ENCODE data around the gene SORCS2.
"Not testable (repeated sequence)": the region's sequence is repeated elsewhere in the genome, so short reads cannot be mapped to it uniquely, and the experiment has no call there.

The SORCS2 gene

GRCh38 chr4:7575426-7575825 is 383.1 kb downstream of the SORCS2 start:
- DNase-seq = no peak

GRCh38 chr4:7577361-7578039 is 385.2 kb downstream of the SORCS2 start:
- DNase-seq = not testable (repeated sequence)

DNA sequence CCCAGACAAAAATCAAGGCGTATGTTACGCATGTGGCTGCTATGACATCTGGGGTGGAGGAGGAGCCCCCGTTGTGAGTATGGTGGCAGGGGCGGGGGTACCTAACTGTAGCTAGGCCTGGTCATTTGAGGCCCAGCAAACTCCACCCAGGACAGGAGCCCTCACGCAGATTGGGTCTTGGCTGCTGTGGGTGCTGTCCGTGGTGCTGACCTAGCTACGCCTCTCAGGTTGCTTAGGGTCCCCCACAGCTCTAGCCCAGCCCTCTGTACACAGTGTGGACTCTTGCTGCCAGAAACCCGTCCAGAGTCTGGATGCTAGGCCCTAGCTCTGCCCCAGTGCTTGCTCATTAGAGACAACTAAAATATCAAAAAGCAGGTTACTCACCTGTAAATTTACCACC is 389.1 kb downstream of the SORCS2 start:
- peak; percentile 34 for DNase-seq

DNA sequence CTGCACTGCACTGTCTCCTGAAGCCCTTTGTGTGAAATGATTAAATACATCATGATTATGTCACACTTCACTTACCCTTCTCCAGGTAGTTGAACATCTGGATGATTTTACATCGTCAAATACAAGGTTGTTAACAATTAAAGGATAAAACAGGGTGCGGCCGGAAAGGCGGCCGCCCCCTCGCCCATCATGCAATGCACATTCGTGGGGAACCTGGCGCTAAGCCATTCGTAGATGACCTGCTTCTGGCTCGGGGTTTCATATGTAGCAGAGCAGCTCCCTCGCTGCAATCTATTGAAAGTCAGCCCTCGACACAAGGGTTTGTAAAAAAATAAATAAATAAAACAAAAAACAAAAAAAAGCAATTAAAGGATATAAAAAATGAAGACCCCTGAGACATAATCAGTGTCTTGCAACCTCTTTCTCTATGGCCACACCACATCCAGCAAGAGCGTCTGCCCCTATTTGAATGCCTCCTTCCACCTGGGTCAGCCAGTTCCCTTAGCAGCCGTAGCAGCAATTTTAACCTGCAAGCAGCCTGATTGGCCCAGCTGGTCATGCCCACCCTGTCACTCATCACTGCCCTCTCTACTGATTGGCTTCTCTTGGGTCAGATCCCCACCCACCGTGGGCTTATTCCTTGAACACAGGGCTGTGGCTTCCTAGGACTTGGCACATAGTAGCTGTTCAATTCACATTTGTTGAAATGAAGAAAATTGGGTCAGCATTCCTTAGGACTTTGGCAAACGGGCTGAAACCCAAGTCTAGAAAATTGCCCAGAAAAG is 390.2 kb downstream of the SORCS2 start:
- DNase-seq = no peak

DNA sequence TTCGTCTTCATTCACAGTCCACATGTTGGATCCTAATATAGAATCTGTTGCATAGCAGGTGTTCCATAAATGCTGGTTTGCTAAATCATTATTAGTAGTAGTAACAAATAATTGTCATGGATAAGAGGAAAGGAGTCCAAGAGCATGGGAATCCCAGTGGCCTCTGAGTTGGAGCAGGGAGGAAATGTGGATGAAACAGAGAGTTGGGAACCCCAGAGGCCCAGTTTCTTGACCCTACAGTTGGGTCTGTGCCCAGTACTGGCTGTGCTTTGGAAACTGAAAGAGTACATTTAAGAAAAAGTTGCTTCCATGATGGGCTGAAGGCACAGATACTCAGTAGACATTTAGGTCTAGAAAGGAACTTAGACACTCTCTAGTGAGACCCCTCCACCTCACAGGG is 391.8 kb downstream of the SORCS2 start:
- no peak for DNase-seq

- DNase-seq = no peak
These were observed 392.3 kb downstream of the SORCS2 start for GRCh38 chr4:7584606-7585159.

DNA sequence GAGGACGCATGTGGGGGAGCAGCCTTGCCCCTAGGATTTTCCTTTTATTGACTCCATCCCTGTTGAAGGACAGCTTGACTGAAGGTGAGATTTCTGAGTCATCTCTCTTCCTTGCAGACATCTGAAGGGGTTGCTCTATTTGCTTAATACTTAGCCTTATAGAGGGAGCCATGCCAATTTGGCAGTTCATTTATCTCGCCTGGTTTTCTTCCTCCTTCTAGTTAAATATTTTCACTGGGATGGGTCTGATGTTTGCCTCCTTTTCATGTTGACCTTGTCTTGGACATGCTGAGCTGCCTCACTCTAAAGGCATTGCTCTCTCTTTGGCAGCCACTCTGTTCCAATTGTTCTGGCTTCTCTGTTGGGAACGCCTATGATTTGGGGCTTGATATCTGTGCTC is 393.4 kb downstream of the SORCS2 start:
- no peak for DNase-seq

DNA sequence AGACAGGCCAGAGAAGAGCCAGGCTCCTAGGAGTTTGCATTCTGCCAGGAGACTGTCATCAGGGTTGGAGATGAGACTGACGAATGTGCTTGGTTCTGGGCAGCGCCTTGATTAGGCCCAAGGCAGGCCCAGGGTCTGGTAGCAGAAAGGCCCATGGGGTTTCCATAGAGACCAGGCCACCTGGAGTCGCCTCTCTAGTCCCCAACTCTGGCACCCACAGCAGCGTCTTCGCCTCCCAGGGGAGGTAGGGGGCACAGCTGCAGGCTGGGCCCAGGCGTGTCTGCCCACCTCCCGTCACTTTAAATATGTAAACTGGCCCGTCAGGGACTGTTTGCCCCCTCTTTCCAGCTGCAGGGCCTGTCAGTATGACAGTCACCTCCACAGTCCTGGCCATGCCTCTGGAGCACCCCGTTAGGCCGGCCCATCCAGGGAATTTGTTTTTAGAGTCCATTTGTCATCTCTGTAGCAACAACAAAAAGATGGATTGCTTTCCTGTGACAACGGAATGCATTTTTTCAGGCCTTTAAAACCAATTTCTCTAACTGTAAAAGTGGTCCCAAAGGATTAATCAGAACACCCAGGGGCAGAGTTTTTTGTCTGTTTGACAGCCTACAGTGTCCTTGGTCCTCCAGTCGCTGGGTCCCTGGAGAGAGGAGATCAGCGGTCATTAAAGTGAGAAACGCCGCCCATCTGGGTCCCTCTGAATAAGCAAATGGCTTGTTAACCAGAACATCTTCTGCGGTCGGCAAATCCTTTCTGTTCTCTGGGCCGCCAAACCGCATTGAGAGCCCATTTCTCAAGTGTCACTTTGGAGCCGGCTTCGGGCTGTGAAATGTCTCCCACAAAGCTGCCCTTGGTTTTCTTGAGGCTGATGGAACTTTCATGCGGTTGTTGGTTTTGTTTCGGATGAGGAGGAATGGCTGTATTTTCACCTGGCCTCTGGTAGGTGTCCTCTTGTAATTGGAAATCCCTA is 395.4 kb downstream of the SORCS2 start:
- no peak for DNase-seq

- DNase-seq = no peak
These were observed 397.9 kb downstream of the SORCS2 start for GRCh38 chr4:7590189-7590588.

DNA sequence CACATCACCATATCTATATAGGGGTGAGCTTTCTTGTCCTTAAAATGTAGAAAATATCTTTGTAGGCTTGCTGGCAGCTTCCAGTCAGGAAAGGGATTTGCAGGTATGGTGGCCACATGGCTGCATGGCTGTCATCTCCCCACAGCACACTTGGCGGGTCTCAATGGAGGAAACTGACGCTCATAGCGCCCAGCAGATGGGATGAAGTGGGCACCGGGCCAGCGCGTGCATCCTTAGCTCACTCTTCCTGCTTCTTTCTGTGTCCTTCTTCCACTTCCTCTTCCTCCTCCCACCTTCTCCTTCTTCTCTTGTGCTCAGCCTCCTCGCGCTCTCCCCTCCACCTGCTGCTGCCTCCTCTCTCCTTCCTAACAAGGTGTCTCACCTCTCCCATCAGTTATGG is 398.6 kb downstream of the SORCS2 start:
- no peak for DNase-seq

GRCh38 chr4:7591409-7592053 is 399.2 kb downstream of the SORCS2 start:
- DNase-seq = no peak

GRCh38 chr4:7593646-7594412 is 401.5 kb downstream of the SORCS2 start:
- no peak for DNase-seq

GRCh38 chr4:7595934-7596461 is 403.7 kb downstream of the SORCS2 start:
- no peak for DNase-seq

DNA sequence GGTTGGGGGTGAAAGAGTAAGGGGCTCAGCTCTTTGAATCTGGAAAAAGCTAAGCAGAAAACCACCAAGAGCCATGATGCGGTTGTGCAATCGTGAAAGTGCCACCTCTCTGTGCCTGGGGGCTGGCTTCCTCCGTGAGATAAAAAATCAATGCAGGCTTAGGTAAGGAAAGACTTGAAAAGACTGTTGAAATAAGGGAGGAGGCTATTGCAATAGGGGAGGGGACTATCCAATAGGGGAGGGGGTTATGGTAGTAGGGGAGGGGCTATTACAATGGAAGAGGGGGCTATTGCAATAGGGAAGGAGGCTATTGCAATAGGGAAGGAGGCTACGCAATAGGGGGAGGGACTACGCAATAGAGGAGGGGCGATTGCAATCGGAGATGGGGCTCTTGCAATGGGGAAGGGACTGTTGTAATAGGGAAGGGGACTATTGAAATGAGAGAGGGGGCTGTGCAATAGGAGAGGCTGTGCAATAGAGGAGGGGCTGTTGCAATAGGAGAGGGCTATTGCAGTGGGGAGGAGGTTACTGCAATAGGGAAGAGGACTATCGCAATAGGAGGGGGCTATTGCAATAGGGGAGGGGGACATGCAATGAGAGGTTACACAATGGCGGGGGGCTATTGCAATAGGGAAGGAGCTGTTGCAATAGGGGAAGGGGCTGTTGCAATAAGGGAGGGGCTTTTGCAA is 404.7 kb downstream of the SORCS2 start:
- no peak for DNase-seq

- DNase-seq = no peak
These were observed 406.8 kb downstream of the SORCS2 start for GRCh38 chr4:7598939-7599790.

GRCh38 chr4:7600247-7600646 is 407.9 kb downstream of the SORCS2 start:
- DNase-seq = no peak

GRCh38 chr4:7602166-7602565 is 409.8 kb downstream of the SORCS2 start:
- DNase-seq = not testable (repeated sequence)

DNA sequence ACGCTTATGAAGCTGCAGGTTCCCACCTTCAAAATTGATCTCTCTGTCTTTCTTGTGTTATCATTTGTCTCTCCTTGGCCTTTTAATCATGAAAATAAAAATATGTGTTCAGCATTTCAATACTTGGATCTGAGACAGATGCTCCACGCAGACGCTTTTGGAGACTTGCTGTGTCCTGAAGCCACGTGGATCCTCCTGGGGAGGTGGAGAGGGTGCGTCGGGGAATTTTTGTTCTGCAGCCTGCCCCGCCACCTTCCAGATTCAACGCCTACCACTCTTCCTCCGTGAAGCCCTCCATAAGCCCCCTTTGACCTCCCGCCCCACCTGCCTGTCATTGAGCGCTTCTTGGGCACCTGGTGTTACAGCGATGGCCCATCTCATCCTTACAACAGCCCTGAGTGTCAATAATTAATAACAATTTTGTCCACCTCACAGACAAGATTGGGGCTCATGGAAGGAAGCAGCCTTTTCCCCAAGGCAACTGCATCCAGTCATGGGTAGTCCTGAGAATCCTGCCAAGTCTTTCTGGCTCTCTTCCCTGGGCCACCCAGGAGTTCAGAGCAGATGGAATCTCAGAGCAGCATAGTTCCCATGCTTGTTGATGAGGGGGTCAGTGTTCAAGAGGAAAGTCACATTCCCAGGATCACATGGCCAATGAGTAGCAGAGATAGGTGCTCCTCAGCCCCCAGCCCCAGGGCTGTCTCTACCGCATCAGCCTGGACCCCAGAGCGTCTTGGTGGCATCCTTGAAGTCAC is 415.0 kb downstream of the SORCS2 start:
- no peak for DNase-seq

GRCh38 chr4:7608046-7608445 is 415.7 kb downstream of the SORCS2 start:
- DNase-seq = no peak

All from stimulated activated CD8-positive, alpha-beta memory T cell treated with anti-CD3 and anti-CD28 coated beads, Interleukin-4, amount 100 ng/mL, for 48 hours (primary cell).